ENCODE data around the gene CAP1.
A peak's percentile ranks its signal among the peaks of the same experiment; 100 is the strongest.

CAP1 gene

GRCh38 chr1:40059338-40059959 is 18.9 kb downstream of the CAP1 start:
- DNase-seq = no peak

- no peak for DNase-seq
Measured at GRCh38 chr1:40059960-40060750, 19.6 kb downstream of the CAP1 start.

- DNase-seq = no peak
Measured at GRCh38 chr1:40064797-40065499, 24.4 kb downstream of the CAP1 start.

- DNase-seq = no peak
Measured at GRCh38 chr1:40067023-40067422, 26.5 kb downstream of the CAP1 start.

GRCh38 chr1:40067851-40068250 is 27.3 kb downstream of the CAP1 start:
- DNase-seq = no peak

- DNase-seq = no peak
Measured at GRCh38 chr1:40072142-40072541, 31.6 kb downstream of the CAP1 start.

- no peak for DNase-seq
Measured at GRCh38 chr1:40073062-40073461, 32.5 kb downstream of the CAP1 start.

GRCh38 chr1:40075266-40075665 is 34.7 kb downstream of the CAP1 start:
- no peak for DNase-seq

- no peak for DNase-seq
Measured at GRCh38 chr1:40076895-40077312, 36.4 kb downstream of the CAP1 start.

GRCh38 chr1:40078512-40079333 is 38.2 kb downstream of the CAP1 start:
- peak; percentile 78 for DNase-seq

- DNase-seq = no peak
Measured at GRCh38 chr1:40079774-40080400, 39.4 kb downstream of the CAP1 start.

- no peak for DNase-seq
Measured at GRCh38 chr1:40081871-40082270, 41.3 kb downstream of the CAP1 start.

GRCh38 chr1:40084750-40085149 is 44.2 kb downstream of the CAP1 start:
- peak; percentile 76 for DNase-seq

- no peak for DNase-seq
Measured at GRCh38 chr1:40090652-40091355, 50.3 kb downstream of the CAP1 start.

GRCh38 chr1:40092241-40092640 is 51.7 kb downstream of the CAP1 start:
- DNase-seq = no peak

GRCh38 chr1:40092706-40093639 is 52.4 kb downstream of the CAP1 start:
- DNase-seq = no peak

GRCh38 chr1:40094466-40095110 is 54.1 kb downstream of the CAP1 start:
- no peak for DNase-seq

- DNase-seq = no peak
Measured at GRCh38 chr1:40095806-40096205, 55.3 kb downstream of the CAP1 start.

- DNase-seq = no peak
Measured at GRCh38 chr1:40096646-40096976, 56.1 kb downstream of the CAP1 start.

All from NCI-H1092 (cell line).